Measurements from ENCODE around the gene CES1.
"Not testable (repeated sequence)": the region's sequence is repeated elsewhere in the genome, so short reads cannot be mapped to it uniquely, and the experiment has no call there.

Gene CES1

DNA sequence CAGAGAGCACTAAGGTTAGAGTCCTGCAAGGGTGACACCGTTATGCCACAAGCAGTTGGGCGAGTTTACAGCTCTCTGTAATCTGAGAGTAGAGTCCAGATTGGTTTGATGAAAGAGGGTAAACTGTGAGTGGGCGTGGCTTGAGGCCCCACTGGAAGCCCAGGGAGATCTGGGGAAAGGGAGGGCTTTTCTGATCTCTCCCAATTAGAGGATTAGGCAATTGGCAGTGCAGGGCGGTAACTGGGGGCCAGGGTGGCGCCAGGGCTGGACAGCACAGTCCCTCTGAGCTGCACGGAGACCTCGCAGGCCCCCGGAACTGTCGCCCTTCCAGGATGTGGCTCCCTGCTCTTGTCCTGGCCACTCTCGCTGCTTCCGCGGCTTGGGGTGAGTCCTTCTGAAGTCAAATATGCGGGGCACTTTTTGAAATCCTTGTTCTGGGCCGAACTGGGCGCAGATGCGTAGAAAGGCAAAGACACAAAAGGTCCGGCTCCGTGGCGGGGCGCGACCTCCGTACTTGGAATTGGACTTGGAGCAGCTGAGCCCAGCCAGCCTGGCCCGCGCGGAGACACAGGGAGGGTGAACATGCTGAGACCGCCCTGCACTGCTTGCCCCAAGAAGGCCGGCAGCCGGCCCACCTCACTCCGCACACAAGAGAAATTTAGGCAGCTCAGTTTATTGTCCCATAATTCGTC lies 72.4 kb downstream of the CES1 start:
- H3K4me3 ChIP-seq (ENCODE audit: low read depth, low read length), result no peak overlapping the region
- TF ChIP-seq, protein P1, sequence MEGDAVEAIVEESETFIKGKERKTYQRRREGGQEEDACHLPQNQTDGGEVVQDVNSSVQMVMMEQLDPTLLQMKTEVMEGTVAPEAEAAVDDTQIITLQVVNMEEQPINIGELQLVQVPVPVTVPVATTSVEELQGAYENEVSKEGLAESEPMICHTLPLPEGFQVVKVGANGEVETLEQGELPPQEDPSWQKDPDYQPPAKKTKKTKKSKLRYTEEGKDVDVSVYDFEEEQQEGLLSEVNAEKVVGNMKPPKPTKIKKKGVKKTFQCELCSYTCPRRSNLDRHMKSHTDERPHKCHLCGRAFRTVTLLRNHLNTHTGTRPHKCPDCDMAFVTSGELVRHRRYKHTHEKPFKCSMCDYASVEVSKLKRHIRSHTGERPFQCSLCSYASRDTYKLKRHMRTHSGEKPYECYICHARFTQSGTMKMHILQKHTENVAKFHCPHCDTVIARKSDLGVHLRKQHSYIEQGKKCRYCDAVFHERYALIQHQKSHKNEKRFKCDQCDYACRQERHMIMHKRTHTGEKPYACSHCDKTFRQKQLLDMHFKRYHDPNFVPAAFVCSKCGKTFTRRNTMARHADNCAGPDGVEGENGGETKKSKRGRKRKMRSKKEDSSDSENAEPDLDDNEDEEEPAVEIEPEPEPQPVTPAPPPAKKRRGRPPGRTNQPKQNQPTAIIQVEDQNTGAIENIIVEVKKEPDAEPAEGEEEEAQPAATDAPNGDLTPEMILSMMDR (IDR thresholded peaks at IDR 0.05; ENCODE audit: insufficient read depth, low read depth, low read length, missing control alignments), result no peak
- DNase-seq (ENCODE audit: low read depth), result no peak

DNA sequence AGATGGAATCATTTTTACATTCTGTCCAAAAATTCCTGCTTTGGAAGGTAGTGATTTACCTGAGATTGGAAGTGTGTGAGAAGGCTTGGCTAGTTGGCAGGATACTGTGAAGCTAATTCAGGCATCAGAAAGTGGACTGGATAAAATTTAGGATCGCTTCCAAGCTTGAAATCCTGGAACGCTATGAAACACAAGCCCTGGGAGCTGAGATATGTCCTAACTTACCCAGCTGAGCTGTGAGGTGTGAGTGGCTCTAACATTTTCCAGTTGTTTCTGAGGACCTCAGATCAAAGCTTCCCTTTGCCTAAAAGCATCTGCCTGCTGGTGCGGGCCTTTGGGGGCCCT lies 73.0 kb downstream of the CES1 start:
- DNase-seq (ENCODE audit: low read depth); H3K4me3 ChIP-seq (ENCODE audit: low read depth, low read length): not testable (repeated sequence)

DNA sequence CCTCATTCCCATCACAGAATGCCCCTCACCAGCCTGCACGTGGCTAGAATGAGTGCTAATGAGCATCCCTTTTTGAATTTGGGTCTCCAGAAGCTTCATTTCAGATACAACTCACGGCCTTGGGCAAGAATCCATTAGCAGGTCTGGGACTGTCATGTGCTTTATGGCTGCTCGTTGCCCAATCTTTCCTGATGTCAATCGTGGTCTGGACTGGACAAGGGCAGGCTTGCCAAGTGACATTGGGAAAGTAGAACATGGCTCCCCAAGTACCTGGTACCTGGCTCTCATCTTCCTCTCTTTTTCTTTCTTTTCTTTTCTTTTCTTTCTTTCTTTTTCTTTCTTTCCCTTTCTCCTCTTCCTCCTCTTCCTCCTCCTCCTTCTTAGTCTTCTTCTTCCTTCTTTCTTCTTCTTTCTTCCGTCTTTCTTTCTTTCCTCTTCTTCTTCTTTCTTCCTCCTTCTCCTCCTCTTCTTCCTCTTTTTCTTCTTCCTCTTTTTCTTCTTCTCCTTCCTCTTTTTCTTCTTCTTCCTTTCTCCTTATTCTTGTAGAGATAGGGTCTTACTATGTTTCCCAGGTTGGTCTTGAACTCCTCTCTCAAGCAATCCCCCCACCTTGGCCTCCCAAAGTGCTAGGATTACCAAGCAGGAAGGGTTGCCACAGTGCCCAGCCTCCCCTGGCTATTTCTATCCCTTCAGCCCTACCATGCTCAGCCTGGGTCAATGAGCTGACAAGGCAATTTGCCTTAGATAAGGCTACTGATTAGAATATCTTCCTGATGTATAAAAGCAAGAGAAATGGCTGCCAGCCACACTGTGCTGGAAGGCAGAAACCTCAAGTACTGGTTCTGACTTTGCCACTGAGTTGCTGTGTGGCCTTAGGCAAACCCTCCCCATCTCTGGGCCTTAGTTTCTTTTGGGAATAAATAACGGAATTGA lies 75.0 kb downstream of the CES1 start:
- not testable (repeated sequence) for H3K4me3 ChIP-seq (ENCODE audit: low read depth, low read length); DNase-seq (ENCODE audit: low read depth)

DNA sequence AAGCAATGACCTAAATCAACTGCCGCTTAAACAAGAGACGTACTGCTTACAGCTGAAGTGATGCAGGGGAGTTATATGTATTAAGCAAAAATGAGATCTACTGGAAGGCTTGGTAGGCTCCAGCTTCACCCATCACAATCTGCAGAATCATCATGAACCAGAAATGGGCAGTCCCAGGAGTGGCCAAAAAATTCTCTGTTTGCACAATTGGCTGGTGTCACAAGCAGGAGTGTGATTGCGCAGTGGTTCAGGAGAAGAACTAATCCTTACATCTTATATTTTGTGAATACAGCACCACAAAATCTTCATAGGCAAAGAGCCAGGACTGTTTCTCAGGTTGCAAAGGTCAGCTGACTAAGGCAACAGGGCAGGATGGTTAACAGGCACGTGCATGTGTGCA lies 75.9 kb downstream of the CES1 start:
- TF ChIP-seq, protein P1 (IDR thresholded peaks at IDR 0.05; ENCODE audit: insufficient read depth, low read depth, low read length, missing control alignments), result no peak
- H3K4me3 ChIP-seq (ENCODE audit: low read depth, low read length), result no peak overlapping the region
- no peak for DNase-seq (ENCODE audit: low read depth)

DNA sequence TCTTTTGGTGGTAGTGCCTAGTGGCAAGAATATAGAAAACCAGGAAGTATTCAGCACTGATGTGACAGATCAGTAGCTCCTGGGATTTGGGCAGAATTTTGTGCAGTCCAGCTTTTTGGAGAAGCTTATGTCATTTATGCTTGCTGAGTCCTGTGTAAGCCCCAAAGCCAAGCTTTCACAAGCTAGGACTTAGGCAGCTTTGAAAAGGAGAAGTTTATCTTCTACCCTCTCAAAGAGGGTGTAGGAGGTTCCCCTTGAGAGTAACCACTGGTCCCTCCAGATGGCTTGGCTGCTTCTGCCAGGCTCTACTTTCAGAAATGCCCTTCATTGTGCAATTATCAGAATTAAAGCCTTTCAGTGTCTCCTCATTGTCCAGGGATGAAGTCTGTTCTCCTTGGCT lies 78.8 kb downstream of the CES1 start:
- TF ChIP-seq, protein P1 (IDR thresholded peaks at IDR 0.05; ENCODE audit: insufficient read depth, low read depth, low read length, missing control alignments), result no peak
- no peak for DNase-seq (ENCODE audit: low read depth)
- H3K4me3 ChIP-seq (ENCODE audit: low read depth, low read length), result no peak overlapping the region

DNA sequence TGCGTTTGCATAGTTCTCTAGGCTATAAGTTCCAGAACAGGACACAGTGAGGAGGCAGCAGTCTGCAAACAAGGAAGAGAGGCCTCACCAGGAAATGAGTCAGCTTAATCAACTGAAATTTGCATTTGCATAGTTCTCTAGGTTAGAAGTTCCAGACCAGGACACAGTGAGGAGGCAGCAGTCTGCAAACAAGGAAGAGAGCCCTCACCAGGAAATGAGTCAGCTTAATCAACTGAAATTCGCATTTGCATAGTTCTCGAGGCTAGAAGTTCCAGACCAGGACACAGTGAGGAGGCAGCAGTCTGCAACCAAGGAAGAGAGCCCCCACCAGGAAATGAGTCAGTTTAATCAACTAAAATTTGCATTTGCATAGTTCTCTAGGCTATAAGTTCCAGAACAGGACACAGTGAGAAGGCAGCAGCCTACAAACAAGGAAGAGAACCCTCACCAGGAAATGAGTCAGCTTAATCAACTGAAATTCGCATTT lies 79.7 kb downstream of the CES1 start:
- peak; percentile 26 for DNase-seq (ENCODE audit: low read depth)
- not testable (repeated sequence) for H3K4me3 ChIP-seq (ENCODE audit: low read depth, low read length)
